Medulla oblongata (tissue), 1 donor: ENCODE data around the gene RASA4B.
"Not testable (repeated sequence)": the region's sequence is repeated elsewhere in the genome, so short reads cannot be mapped to it uniquely, and the experiment has no call there.

Source experiments
- DNase-seq: peaks from one replicate; pipeline ENCODE4 v3.0.0-alpha.2; 2015; ENCODE audit errors: extremely low spot score

RASA4B gene

DNA sequence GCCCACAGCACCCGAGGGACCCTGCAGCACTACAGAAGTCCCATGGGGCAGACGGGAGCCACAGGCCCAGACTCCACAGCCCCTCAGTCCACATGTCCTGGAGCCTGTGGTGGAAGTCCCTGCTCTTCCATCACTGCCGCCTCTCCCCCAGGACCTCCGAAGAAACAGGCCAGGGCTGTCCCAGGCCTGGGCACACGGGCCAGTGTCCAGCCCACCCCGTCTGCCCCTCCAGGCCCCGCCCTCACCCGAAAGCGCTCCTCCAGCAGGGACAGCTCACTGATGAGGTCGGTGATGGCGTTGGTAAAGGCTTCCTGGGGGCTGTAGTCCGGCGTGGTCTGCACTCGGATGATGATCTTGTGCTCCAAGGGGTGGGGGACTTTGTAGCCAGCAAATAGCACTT is 43.5 kb downstream of the RASA4B start:
- DNase-seq, result not testable (repeated sequence)

DNA sequence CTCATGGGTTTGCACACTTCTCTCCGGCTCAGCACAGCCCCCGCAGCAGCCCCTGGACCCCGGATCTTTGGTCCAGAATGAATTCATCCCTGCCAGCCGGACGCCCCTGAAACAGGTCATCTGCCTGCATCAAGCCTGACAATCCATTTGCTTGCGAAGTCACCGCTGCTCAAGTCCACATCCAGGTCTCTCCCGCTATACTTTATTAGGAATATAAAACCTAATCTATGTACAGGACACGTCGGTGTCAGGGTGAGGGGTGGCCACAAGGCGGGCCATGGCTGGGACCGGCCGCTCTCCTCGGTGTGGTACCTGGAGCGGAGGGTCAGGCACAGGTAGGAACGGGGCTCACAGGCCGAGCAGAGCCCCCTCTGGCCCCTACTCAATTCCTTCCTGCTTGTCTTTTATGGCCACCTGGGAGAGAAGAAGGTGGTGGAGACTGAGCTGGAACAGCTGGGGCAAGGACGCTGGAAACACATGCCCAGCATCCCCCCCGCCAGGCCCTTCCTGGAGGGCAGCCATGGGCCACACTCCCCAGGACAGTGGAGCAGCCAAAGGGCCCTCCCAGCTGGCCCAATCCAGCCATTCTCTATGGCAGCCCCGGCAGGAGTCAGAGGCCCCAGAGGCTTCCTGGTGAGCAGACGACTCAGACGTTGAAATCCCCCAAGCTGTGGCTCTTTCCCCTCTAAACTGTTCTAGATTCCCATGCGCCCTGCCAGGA is 44.1 kb downstream of the RASA4B start:
- DNase-seq, result peak; percentile 41

DNA sequence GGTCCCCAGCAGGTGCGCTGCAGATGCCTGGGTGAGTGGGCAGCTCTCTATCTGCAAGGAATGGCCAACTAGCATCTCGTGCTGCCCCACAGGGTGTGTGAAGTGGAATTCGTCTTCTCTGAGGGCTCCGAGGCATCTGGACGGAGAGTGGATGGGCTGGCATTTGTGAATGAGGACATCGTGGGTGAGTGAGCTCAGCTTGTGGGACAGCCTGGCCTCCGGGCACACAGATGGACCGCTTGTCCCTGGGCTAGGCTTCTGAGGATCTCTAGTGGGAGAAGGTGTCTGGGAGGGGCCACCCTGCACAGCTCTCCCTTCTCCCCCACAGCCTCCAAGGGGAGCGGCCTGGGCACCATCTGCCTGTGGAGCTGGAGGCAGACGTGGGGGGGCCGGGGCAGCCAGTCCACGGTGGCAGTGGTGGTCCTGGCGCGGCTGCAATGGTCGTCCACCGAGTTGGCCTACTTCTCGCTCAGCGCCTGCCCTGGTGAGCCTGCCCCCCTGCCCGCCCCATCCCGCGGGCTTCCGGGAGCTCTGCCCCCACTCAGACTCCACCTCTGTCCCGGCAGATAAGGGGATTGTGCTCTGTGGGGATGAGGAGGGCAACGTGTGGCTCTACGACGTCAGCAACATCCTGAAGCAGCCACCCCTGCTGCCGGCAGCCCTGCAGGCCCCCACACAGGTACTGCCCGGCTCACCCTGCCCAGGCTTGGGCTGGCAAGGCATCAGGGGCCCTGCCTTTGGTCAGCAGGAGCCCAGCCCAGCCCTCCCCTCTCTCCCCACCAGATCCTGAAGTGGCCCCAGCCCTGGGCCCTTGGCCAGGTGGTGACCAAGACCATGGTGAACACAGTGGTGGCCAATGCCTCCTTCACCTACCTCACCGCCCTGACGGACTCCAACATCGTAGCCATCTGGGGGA is 45.2 kb downstream of the RASA4B start:
- no peak for DNase-seq

DNA sequence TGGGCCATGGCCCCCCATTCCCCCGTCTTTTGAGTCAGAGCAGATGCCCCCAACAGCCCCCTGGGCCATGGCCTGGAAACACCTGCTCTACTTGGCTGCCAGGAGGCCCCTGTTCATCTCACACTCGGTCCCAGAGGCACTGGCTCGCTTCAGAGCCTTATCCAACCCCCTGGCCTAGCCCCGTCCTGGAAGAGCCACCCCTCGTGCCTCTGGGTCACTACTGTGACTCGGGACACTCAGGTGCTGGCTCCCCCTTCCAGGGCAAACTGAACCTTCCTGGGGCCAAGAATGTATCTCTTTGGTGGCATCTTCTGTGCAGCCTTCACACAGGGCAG is 45.8 kb downstream of the RASA4B start:
- no peak for DNase-seq

DNA sequence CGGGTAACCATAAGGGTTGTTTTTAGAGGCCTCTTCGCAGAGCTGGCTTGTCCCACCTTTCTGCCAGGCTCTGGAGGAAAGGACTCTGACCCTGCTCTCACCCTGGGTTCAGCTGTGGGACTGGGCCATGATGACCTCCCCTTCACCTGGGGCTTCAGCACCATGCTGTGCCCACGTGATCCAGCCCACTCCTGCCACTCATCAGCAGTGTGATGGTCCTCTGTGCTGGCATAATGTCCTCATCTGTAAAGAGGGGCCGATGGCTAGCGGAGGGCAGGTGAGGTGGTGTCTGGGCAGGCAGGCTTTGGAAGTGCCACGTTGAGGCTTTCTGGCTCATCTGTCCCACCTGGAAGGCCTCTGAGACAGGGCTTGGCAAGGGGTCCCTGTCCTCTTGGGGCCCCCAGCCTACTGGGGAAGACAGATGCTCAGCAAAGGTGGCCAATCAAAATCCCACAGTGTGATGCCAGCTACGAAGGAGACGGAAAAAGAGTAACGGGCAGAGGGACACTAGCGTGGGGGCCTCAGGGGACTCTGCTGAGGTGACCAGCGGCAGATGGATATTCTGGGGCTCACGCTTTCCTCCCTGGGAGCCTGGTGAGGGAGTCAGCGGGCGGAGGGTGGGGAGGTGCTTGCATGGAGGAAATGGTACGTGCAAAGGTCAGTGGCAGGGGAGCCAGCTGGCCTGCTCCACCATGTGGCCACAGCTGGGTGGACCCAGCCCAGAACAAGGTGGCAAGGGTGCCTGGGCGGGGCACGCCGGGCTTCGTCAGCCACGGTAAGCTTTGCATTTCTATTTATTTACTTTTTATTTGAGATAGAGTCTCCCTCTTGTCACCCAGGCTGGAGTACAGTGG is 47.4 kb downstream of the RASA4B start:
- no peak for DNase-seq

DNA sequence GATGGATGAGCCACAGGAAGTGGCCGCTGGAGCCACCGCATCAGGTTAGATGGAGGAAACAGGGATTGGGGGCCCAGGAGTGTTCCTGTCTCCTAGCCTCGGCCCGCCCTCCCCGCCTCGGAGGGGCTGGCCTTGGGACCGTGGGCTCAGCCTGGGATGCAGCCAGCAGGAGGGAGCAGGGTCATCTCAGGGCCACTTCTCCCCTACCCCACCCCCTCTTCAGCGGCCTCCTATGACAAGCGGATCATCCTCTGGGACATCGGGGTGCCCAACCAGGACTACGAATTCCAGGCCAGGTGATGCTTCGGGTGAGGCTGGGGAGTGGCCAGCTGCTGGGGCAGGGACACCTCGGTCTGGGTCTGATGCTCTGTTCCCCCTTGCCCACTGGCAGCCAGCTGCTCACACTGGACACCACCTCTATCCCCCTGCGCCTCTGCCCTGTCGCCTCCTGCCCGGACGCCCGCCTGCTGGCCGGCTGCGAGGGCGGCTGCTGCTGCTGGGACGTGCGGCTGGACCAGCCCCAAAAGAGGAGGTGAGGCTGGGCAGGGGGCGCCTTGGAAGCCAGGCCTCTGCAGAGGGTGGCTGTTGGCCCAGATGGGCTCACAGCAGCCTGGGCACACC is 48.1 kb downstream of the RASA4B start:
- DNase-seq, result no peak

DNA sequence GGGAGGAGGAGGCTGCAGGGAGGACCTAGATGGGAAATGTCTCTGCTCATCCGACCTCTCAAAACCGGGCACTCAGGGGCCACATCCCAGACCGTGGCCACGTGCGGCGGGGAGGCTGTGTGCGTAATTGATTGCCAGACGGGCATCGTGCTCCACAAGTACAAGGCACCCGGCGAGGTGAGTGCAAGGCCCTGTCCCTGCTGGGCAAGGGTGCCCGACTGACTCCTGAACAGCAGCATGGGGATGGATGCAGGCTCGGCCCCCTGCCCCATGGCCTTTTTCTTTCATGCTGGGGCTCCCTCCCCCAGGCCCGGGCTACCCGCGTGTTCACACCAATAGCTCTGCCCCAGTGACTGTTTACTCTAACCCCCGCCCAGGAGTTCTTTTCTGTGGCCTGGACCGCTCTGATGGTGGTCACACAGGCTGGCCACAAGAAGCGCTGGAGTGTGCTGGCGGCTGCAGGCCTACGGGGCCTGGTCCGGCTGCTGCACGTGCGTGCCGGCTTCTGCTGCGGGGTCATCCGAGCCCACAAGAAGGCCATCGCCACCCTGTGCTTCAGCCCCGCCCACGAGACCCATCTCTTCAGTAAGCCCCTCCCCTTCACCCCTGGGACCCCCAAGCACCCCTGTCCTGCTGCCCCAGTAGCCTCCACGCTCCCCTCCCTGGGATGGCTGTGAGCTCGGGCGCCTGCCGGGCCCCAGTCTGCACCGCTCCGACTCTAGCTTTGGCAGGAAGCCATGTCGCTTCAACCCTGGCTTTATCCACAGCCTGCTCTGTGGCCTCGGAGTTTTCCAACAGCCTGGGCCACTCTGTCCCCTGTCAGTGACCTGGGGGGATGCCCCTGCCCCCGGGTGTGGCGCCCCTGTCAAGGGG is 48.9 kb downstream of the RASA4B start:
- DNase-seq, result no peak

DNA sequence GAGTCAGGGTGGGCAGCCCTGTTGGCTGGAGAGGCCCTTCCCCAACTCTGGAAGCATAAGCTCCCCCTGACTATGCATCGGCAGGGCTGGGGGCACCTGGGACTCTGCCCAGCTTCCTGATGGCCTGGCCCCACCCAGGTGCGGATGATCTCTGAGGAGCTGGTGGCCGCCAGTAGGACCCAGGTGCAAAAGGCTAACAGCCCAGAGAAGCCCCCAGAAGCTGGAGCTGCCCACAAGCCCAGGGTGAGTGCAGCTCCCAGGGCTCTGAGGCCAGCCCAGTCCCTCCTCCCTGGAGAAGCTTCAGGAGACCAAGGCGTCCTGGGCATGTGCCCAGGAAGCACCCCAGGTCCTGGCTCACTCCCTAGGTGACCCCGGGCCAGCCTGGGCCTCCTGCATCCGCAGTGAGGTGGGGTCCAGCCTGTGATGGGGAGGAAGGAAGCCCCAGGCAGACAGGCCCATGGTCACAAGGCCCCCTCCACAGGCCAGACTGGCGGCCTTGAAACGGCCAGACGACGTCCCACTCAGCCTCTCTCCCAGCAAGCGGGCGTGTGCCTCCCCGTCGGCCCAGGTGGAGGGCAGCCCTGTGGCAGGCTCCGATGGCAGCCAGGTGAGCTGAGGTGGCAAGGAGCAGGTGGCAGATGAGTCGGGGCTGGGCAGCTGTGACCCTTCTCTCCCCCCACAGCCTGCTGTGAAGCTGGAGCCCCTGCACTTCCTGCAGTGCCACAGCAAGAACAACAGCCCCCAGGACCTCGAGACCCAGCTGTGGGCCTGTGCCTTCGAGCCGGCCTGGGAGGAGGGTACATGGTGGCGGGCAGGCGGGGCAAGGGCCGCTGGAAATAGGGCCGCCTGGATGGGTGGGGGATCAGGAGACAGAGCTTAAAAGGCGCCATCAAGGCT is 49.7 kb downstream of the RASA4B start:
- DNase-seq, result no peak

DNA sequence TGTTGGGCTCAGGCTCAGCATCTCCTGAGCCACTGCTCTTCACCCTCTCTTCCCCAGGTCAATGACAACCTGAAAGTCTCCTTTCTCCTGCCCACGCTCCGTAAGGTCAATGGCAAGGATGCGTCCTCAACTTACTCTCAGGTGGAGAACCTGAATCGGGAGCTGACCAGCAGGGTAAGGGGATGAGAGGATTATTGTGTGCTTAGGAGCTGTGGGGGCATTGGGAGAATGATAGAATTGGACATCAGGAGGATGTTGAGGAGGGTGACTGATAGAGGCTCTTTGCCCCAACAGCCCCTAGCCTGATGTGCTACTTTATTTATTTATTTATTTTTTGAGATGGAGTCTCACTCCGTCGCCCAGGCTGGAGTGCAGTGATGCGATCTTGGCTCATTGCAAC is 51.5 kb downstream of the RASA4B start:
- DNase-seq, result no peak

DNA sequence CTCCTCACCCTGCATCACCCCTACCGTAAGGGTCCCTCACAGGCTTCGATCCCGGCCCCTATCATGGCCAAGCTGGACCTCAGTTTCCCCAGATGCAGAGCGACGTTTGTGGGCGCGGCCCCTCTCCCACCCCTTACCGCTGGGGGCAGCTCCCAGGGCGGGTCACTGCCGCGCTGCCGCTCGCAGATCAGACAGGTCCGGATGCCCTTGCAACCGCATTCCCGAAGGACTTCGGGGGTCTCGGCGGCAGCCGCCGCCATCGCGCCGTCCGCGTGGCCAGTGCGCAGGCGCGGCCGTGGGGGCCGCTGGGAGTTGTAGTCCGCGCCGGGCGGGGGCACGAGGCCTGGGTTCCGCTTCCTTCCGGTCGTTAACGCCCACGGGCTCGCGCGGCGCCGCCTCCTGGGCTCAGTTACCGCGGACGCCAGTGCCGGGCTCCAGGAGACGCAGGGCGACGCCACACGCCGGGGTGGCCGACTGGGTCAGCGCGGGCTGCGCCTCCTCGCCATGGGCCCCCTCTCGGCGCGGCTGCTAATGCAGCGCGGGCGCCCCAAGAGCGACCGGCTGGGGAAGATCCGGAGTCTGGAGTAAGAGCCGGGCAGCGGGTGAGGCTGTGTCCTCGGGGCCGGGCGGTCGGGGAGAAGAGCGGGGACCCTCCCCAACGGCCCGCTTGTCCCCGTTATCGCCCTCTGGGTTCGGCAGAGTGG is 52.8 kb downstream of the RASA4B start, which contains the start of the genes ALKBH4 and LRWD1:
Gene ALKBH4, minus strand, starts transcription at position 287 of the 704 bp plus-strand sequence. Its CDS starts 27 bp downstream, at position 260.
Gene LRWD1, plus strand, starts transcription at position 408 of the 704 bp plus-strand sequence. Its CDS starts 97 bp downstream, at position 505.
- DNase-seq, result peak; percentile 94

DNA sequence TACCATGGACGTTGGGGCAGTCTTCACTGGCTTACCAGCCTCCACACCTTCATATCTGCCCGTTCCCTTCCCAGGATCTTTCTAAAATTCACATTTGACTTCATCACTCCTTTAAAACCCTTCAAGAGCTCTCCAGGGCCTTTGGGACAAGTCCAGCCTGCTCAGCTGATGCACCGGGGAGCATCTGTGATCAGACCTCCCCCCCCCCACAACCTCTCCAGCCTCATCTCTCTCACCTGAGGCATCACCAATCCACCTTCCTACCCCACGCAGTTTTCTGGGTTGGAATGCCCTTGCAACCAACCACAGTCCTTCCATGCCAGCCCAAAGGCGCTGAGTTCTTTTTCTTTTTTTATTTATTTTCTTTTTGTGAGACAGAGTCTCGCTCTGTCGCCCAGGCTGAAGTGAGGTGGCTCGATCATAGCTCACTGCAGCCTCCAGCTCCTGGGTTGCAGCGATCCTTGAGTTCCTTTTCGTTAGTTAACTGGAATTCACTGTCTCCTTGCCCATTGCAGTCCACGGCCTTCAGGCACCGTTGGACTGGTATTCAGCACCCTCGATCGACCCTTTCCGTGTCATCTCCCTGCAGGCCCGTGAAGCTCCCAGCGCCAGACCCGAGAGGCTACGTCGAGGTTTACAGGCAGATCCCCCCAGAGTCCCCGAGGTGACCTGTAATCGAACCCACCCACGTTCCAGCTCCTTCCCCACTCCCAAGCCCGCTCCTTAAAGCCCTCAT is 53.6 kb downstream of the RASA4B start:
- DNase-seq, result no peak

DNA sequence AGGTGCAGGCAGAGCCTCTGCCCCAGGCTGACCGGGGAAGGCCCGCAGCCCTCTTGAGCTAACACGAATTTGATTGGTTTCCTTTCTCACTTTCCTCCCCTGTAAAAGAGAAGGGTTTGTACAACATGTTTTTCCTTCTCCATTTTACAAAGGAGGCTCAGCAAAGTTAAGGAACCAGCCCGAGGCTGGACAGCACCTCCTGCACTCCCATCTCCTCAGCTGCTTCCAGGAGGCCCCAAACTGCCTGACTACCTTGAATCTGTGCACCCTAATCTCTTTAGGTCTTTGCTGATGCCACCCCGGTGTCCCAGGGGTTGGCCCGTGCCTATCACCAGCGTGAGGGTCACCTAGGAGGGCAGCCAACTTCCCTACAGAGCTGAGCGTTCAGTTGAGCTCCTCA is 57.1 kb downstream of the RASA4B start:
- DNase-seq, result no peak

DNA sequence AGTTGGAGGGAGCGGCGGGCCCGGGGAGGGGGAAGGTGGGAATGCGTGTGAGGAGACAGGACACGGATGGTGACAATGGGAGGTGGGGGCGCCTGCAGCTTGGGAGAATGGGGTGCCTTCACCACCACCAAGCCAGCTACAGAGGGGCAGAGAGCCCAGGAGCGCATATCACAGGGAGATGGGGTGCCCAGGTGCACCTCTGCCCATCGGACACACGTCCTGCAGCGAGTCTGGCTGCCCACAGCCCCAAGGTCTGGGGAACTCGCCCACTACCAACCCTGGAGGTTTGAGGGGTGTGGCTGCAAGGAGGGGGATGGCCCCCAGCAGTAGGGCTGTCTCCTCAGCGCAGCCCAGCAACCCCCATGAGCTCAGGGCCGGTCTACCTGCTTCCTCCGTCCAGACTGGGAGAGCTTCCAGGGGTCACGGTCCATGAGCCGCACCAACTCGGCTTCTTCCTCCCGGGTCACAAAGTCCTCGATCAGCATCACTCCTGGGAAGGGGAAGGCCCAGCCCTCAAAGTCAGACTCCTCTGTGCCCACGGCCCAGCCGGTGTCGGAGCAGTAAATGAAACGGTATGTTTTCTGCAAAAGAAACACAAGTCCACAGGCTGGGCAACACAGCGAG is 58.2 kb downstream of the RASA4B start:
- DNase-seq, result no peak

DNA sequence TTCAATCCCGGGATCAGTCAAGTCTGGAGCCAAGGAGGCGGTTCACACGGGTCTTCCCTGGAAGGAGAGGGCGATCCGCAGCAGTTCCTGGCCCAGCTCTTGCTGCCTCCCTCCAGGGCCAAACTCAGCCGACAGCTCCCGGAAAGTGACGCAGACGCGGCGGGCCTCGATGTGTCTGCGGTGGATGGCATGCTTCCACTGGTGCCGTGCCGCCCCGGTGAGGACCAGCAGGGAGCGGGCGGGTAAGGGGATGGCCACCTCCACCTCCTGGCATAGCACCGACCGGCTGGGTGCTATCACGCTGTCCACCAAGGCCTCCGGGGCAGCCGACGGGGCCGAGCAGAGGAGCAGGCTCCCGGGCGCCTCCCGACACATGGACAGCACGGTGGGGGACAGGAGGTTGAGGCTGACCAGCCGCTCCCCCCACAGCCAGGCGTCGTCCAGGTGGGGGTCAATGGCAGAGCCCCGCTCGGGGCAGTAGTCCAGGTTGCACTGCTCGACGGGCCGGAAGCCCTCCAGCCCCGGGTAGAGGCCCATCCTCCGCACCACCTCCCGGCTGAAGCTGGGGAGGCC is 60.1 kb downstream of the RASA4B start:
- no peak for DNase-seq

DNA sequence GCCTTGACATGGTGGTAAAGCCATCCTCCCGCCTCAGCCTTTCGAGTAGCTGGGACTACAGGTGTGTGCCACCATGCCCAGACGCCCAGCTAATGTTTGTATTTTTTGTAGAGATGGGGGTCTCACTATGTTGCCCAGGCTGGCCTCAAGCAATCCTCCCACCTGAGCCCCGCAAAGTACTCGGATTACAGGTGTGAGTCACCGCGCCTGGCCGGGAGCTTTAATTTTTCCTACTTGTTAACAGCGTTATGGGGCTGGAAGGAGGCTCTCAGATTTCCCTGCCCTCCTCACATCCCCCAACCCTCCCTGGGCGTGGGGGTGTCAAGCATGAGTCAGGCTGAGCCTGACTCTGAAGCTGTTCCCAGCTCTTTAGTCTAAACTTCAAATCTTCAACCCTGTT is 61.2 kb downstream of the RASA4B start:
- DNase-seq, result no peak

DNA sequence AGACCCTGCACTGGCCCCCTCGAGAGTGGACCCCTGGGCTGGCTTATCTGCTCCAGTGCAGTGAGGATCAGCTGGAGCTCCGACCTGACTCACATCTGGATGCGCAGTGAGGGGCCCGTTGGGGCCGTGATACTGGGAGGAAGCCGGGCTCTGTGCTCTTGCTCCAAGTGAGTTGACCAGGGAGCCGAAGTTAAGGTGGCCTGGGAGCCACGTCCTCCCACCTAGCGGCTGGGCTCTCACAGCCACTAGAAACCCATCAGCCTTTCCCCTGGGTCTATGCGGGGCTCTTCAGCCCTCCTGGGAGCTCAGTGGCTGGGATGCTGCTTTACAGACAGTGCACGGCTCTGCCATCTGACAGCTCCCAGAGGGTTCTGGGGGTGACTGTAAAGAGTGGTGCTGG is 62.0 kb downstream of the RASA4B start:
- no peak for DNase-seq

DNA sequence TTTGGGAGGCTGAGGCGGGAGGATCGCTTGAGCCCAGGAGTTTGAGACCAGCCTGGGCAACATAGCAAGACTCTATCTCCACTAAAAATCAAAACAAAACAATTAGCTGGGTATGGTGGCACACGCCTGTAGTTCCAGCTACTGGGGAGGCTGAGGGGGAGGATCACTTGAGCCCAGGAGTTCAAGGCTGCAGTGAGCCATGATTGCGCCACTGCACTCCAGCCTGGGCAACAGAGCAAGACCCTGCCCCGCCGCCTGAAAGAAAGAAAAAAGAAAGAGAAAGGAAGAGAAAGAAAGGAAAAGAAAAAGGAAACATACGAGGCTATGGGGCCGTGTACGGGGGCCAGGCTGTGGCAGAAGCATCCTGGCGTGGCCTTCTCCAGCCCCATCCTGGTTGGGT is 62.6 kb downstream of the RASA4B start:
- DNase-seq, result not testable (repeated sequence)
